Stromal cell of bone marrow (primary cell): ENCODE measurements around the gene CIT.
"Not testable (repeated sequence)": the region's sequence is repeated elsewhere in the genome, so short reads cannot be mapped to it uniquely, and the experiment has no call there.

Experiments used
- DNase-seq: peaks from one replicate; pipeline ENCODE4 v3.0.0-alpha.2; 2012; ENCODE audit warnings: low read depth

CIT gene

GRCh38 chr12:119676573-119676972, 200.5 kb downstream of the CIT start:
- no peak for DNase-seq

- no peak for DNase-seq
These were observed 201.1 kb downstream of the CIT start for GRCh38 chr12:119676022-119676421.

- DNase-seq, result no peak
These were observed 202.6 kb downstream of the CIT start for GRCh38 chr12:119674560-119674959.

GRCh38 chr12:119673634-119674033, 203.5 kb downstream of the CIT start:
- DNase-seq, result no peak

- DNase-seq, result no peak
These were observed 204.9 kb downstream of the CIT start for GRCh38 chr12:119672194-119672593.

GRCh38 chr12:119671070-119671469, 206.1 kb downstream of the CIT start:
- DNase-seq, result no peak

- no peak for DNase-seq
These were observed 207.2 kb downstream of the CIT start for GRCh38 chr12:119669744-119670472.

- no peak for DNase-seq
These were observed 208.7 kb downstream of the CIT start for GRCh38 chr12:119668324-119668841.

- peak; percentile 94 for DNase-seq
These were observed 209.4 kb downstream of the CIT start, which contains the start of gene PRKAB1 for GRCh38 chr12:119667577-119668323. PRKAB1 (plus strand) TSS chr12:119668133; CDS start chr12:119668245, 112 bp downstream.

GRCh38 chr12:119666900-119667576, 210.1 kb downstream of the CIT start:
- no peak for DNase-seq

- no peak for DNase-seq
These were observed 210.8 kb downstream of the CIT start for GRCh38 chr12:119666226-119666795.

GRCh38 chr12:119665164-119665929, 211.8 kb downstream of the CIT start:
- DNase-seq, result no peak

- DNase-seq, result no peak
These were observed 212.5 kb downstream of the CIT start for GRCh38 chr12:119664642-119665041.

GRCh38 chr12:119661882-119662281, 215.2 kb downstream of the CIT start:
- no peak for DNase-seq

GRCh38 chr12:119660076-119660475, 217.0 kb downstream of the CIT start:
- no peak for DNase-seq

- no peak for DNase-seq
These were observed 217.7 kb downstream of the CIT start for GRCh38 chr12:119659289-119659897.

GRCh38 chr12:119658166-119658565, 219.0 kb downstream of the CIT start:
- DNase-seq, result not testable (repeated sequence)

GRCh38 chr12:119657001-119657400, 220.1 kb downstream of the CIT start:
- DNase-seq, result not testable (repeated sequence)

GRCh38 chr12:119652665-119653064, 224.5 kb downstream of the CIT start:
- DNase-seq, result no peak

GRCh38 chr12:119649202-119649808, 227.8 kb downstream of the CIT start:
- DNase-seq, result no peak
